Lung (tissue), 12 donors: ENCODE data around the gene SLC4A2. TPM values are rescaled to one million over a fixed set of nuclear protein-coding genes. Genes with fewer than 3 reads are reported as not detected.

ENCODE experiments used
- ATAC-seq: fragments of 200-7000 bp; cut with Tn5 transposase; one replicate; pipeline ENCODE4 v1.9.1; 2020; ENCODE audit warnings: moderate number of reproducible peaks; ENCODE audit not compliant: insufficient read depth, low FRiP score
- DNase-seq, 3 donors: peaks; one replicate each; pipeline ENCODE4 v3.0.0-alpha.2; 2013 to 2017
- H3K27ac ChIP-seq, 2 donors: one replicate each; pipeline ENCODE4 v1.5.1; 2013; ENCODE audit warnings: mild to moderate bottlenecking in 2 of 2, moderate library complexity in 2 of 2, control low read depth in 1 of 2, inconsistent platforms in 1 of 2, low read depth in 1 of 2, low read length in 1 of 2
- H3K27me3 ChIP-seq, 3 donors: one replicate each; pipeline ENCODE4 v1.5.1; 2013; ENCODE audit warnings: low read length in 2 of 3; ENCODE audit not compliant: control insufficient read depth in 3 of 3, insufficient read depth in 3 of 3
- H3K36me3 ChIP-seq, 4 donors: one replicate each; pipeline ENCODE4 v1.5.1; 2013; ENCODE audit warnings: low read length in 4 of 4, mild to moderate bottlenecking in 1 of 4, moderate library complexity in 1 of 4; ENCODE audit not compliant: control insufficient read depth in 4 of 4, insufficient read depth in 4 of 4
- H3K4me1 ChIP-seq, 5 donors: one replicate each; pipeline ENCODE4 v1.5.1; 2013; ENCODE audit warnings: low read length in 5 of 5, mild to moderate bottlenecking in 2 of 5, moderate library complexity in 1 of 5; ENCODE audit not compliant: control insufficient read depth in 5 of 5, insufficient read depth in 5 of 5
- H3K4me3 ChIP-seq: one replicate; pipeline ENCODE4 v1.5.1; 2013; ENCODE audit warnings: mild to moderate bottlenecking, control low read depth, moderate library complexity
- H3K9ac ChIP-seq, 2 donors: one replicate each; pipeline ENCODE4 v1.5.1; 2013; ENCODE audit warnings: low read length in 2 of 2, control low read depth in 1 of 2; ENCODE audit not compliant: insufficient read depth in 1 of 2
- H3K9me3 ChIP-seq, 4 donors: one replicate each; pipeline ENCODE4 v1.5.1; 2013; ENCODE audit warnings: low read length in 3 of 4, mild to moderate bottlenecking in 1 of 4, moderate library complexity in 1 of 4; ENCODE audit not compliant: control insufficient read depth in 4 of 4, insufficient read depth in 3 of 4
- CTCF ChIP-seq: IDR thresholded peaks from 2 replicates; pipeline ENCODE4 v1.5.1; 2012; ENCODE audit warnings: mild to moderate bottlenecking; ENCODE audit errors: control extremely low read depth, extremely low read depth
- WGBS, 2 donors: extraction: QIAGEN DNeasy Blood & Tissue Kit; methylation state at CpG; one replicate each; pipeline ENCODE4 v1.1.7; 2013; 5-methylcytosine and 5-hydroxymethylcytosine counted together
- polyA plus RNA-seq, 2 donors: library from polyadenylated mRNA; stranded (reverse); fragments of 200-250 nt; gene quantifications; one replicate each; pipeline ENCODE4 v1.2.1, GENCODE V29; 2013
- total RNA-seq, 2 donors: library from RNA; depleted of rRNA in 1 of 2; stranded (reverse); fragments of >200 nt in 1 of 2; gene quantifications; one replicate each; pipeline ENCODE4 v1.2.1, GENCODE V29; 2014 to 2021
- donor health status: control.
- donor health status: control.
- donor health status: Bipolar disorder and iron deficiency.
- donor health status: healthy.
- donor health status: DM: yes; HTN: yes; CAD: no.

The SLC4A2 gene
- total and polyA plus RNA-seq, 4 donors: 66.3 to 173 (median 120) TPM

GRCh38 chr7:151016942-151017341 is 42.4 kb upstream of the SLC4A2 start:
- ATAC-seq (no peak), DNase-seq (no peak)
- WGBS, 2 donors: 82 to 95% methylated on average over 15 of the region's 15 CpGs
- H3K4me3 ChIP-seq: no peak overlapping the region
- H3K36me3 ChIP-seq: peaks cover 0 to 4% (median 0%) of the 10 kb centered on the region in 4 donors
- H3K9ac ChIP-seq: no peak overlapping the region
- H3K9me3 ChIP-seq: no peaks in the 10 kb centered on the region
- no peak overlapping the region for H3K27ac ChIP-seq
- H3K4me1 ChIP-seq: peaks cover 0 to 25% (median 8%) of the 10 kb centered on the region in 5 donors
- TF ChIP-seq CTCF: no peak
- peaks cover 0 to 17% (median 13%) of the 10 kb centered on the region in 3 donors for H3K27me3 ChIP-seq

DNA sequence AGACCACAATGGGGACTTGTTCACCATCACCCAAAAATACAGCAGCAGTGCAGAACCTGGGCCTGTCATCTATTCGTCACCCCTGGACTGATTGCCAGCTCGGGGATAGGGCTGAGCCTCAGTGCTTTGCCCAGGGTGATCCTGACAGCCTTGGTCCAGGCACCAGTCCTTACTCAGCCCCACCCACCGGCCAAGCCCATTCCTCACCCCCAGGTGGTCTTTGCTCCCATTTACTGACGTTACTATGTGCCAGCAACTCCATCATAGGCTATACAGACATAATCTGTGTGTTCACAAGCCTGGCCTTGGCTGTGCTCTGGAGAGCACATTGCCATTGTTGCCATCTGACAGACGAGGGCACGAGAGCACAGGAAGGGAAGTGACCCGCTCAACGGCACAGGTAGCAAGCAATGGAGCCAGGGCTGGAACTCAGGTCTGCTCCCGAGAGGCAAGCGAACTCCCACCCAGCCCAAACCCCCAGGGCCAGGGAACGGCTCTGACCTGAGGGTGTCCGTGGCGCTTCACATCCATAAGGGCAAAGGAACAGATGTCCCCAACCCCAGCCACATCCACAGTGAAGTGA is 41.9 kb upstream of the SLC4A2 start:
- Histone ChIP-seq H3K27ac (no peak overlapping the region), H3K9ac (no peak overlapping the region), H3K9me3 (no peaks in the 10 kb centered on the region), H3K4me3 (no peak overlapping the region), H3K4me1 (peaks cover 0 to 24% (median 8%) of the 10 kb centered on the region in 5 donors), H3K27me3 (peaks cover 0 to 19% (median 13%) of the 10 kb centered on the region in 3 donors), H3K36me3 (peaks cover 0 to 4% (median 0%) of the 10 kb centered on the region in 4 donors)
- DNase-seq (no peak), ATAC-seq (no peak)
- 35 to 37% methylated on average over 13 of the region's 13 CpGs for WGBS, 2 donors
- no peak for TF ChIP-seq CTCF

- TF ChIP-seq CTCF: peak; percentile 59
- peaks cover 0 to 20% (median 3%) of the 10 kb centered on the region in 5 donors for H3K4me1 ChIP-seq
- peaks cover 0 to 3% (median 0%) of the 10 kb centered on the region in 4 donors for H3K36me3 ChIP-seq
- ATAC-seq (peak; percentile 66), DNase-seq (peak; percentile 69 to 84 (median 76))
- 2 to 4% methylated on average over 27 to 34 of the region's 34 CpGs for WGBS, 2 donors
- H3K27me3 ChIP-seq: peaks cover 0 to 19% (median 13%) of the 10 kb centered on the region in 3 donors
- H3K9ac ChIP-seq: no peak overlapping the region
- H3K27ac ChIP-seq: no peak overlapping the region
- H3K9me3 ChIP-seq: no peaks in the 10 kb centered on the region
- H3K4me3 ChIP-seq: no peak overlapping the region
Observed at GRCh38 chr7:151017953-151018420, 41.4 kb upstream of the SLC4A2 start.
